Fibroblast of skin of left biceps (primary cell): Measurements from ENCODE around the gene CPNE6.
"Not testable (repeated sequence)": the region's sequence is repeated elsewhere in the genome, so short reads cannot be mapped to it uniquely, and the experiment has no call there.

Experiments used
- DNase-seq, 2 experiments: peaks; one replicate each; pipeline ENCODE4 v3.0.0-alpha.2; 2013; ENCODE audit warnings: low read depth in 2 of 2

Gene CPNE6

GRCh38 chr14:24071144-24071697 is at the start of gene CPNE6:
Gene CPNE6 (plus strand): TSS chr14:24071562. CDS start chr14:24072937, 1,375 bp downstream.
- DNase-seq, result no peak

GRCh38 chr14:24024939-24025418 is 46.4 kb upstream of the CPNE6 start:
- DNase-seq, result not testable (repeated sequence)

GRCh38 chr14:24029687-24030086 is 41.7 kb upstream of the CPNE6 start:
- not testable (repeated sequence) for DNase-seq

GRCh38 chr14:24031331-24031730 is 40.0 kb upstream of the CPNE6 start:
- DNase-seq, result not testable (repeated sequence)

GRCh38 chr14:24032727-24033418 is 38.5 kb upstream of the CPNE6 start:
- peak; percentile 59 to 63 for DNase-seq

- DNase-seq, result not testable (repeated sequence)
These were observed 35.6 kb upstream of the CPNE6 start for GRCh38 chr14:24035769-24036168.

GRCh38 chr14:24036169-24036962 is 35.0 kb upstream of the CPNE6 start:
- DNase-seq, result no peak

- not testable (repeated sequence) for DNase-seq
These were observed 34.3 kb upstream of the CPNE6 start for GRCh38 chr14:24036963-24037657.

GRCh38 chr14:24037658-24038037 is 33.7 kb upstream of the CPNE6 start:
- no peak for DNase-seq

GRCh38 chr14:24038686-24039085 is 32.7 kb upstream of the CPNE6 start:
- DNase-seq, result no peak

- no peak for DNase-seq
These were observed 30.7 kb upstream of the CPNE6 start for GRCh38 chr14:24040692-24041091.

GRCh38 chr14:24042746-24043145 is 28.6 kb upstream of the CPNE6 start:
- no peak for DNase-seq

GRCh38 chr14:24049002-24049401 is 22.4 kb upstream of the CPNE6 start:
- not testable (repeated sequence) for DNase-seq

GRCh38 chr14:24050753-24051152 is 20.6 kb upstream of the CPNE6 start:
- not testable (repeated sequence) for DNase-seq

- no peak for DNase-seq
These were observed 20.1 kb upstream of the CPNE6 start for GRCh38 chr14:24051176-24051788.

GRCh38 chr14:24051789-24052655 is 19.3 kb upstream of the CPNE6 start, which contains the start of gene CARMIL3:
Gene CARMIL3 (plus strand): TSS chr14:24052009. CDS start chr14:24052154, 145 bp downstream.
- DNase-seq, result no peak

- no peak for DNase-seq
These were observed 18.5 kb upstream of the CPNE6 start for GRCh38 chr14:24052656-24053547.

- DNase-seq, result no peak
These were observed 17.6 kb upstream of the CPNE6 start for GRCh38 chr14:24053548-24054323.

- DNase-seq, result no peak
These were observed 17.1 kb upstream of the CPNE6 start for GRCh38 chr14:24054324-24054641.
